HFFc6 (cell line): ENCODE measurements around the gene JMJD7. TPM values are rescaled to one million over a fixed set of nuclear protein-coding genes. Genes with fewer than 3 reads are reported as not detected.
"Not testable (repeated sequence)": the region's sequence is repeated elsewhere in the genome, so short reads cannot be mapped to it uniquely, and the experiment has no call there.

ENCODE experiments used
- DNase-seq: peaks from one replicate; pipeline ENCODE4 v3.0.0-alpha.2; 2018
- H3K27ac Mint-ChIP-seq: 2 replicates; pipeline ENCODE4 v1.8.0; 2020; ENCODE audit warnings: mild to moderate bottlenecking, mixed read lengths
- H3K27me3 Mint-ChIP-seq: 2 replicates; pipeline ENCODE4 v1.8.0; 2021; ENCODE audit warnings: mild to moderate bottlenecking, moderate library complexity, mixed read lengths; ENCODE audit not compliant: insufficient read depth
- H3K36me3 Mint-ChIP-seq: 2 replicates; pipeline ENCODE4 v1.8.0; 2021; ENCODE audit warnings: low read depth, mixed read lengths
- H3K4me1 Mint-ChIP-seq: 2 replicates; pipeline ENCODE4 v1.8.0; 2020; ENCODE audit warnings: low read depth, mixed read lengths
- H3K4me3 Mint-ChIP-seq: 2 replicates; pipeline ENCODE4 v1.8.0; 2020; ENCODE audit warnings: mild to moderate bottlenecking, moderate library complexity, mixed read lengths
- H3K9me3 Mint-ChIP-seq: 2 replicates; pipeline ENCODE4 v1.8.0; 2020; ENCODE audit warnings: mild to moderate bottlenecking, mixed read lengths
- total RNA-seq, 6 experiments: library from RNA; stranded (reverse); fragmentation: NEBNext Ultra II Directional; extraction: Animal tissue kit (Norgen Biotek cat#: 25700); gene quantifications; 2 replicates in 1 of 6; 3 replicates in 5 of 6; pipeline ENCODE4 v1.2.3, GENCODE V29; 2021
- TF ChIP-seq, protein P1 (sequence below): fragments of 200-600 bp; sonication (generic); IDR thresholded peaks from 2 replicates; pipeline ENCODE4 v1.5.0; 2021; ENCODE audit warnings: antibody characterized with exemption, mild to moderate bottlenecking

Gene JMJD7
- total RNA-seq, 6 experiments from 2014 or later, result 4.9 to 11.0 (median 8.2) TPM

DNA sequence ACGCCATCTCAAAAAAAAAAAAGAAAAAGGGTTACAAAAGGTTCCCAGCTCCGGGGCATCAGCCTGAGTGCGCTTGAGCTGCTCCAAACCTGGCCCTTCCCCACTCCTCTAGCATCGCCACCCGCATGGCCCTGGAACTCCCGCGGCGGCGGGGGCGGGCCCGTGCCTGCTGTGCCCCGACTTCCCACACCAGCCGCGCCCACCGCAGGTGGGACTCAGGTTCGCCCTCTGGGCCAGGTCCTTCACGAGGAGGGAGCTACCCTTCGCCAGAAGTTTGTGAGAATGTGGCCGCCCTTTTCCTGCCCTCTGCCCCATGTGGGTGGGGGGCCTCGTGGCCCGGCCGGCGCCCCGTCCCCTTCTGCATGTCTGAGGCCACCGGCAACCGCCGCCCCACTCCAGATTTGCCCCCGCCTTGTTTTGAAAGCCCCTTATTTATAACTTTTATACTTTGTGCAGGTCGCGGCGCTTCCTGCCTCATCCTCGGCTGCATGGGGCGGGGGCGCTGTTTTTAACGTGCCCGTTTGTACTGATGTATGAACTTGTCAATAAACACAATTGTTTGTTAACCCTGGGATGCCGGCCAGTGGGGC, 507 bp upstream of the JMJD7 start:
- no peak for DNase-seq
- peak overlapping the region; percentile 91 for H3K4me3 Mint-ChIP-seq
- TF ChIP-seq, protein P1, sequence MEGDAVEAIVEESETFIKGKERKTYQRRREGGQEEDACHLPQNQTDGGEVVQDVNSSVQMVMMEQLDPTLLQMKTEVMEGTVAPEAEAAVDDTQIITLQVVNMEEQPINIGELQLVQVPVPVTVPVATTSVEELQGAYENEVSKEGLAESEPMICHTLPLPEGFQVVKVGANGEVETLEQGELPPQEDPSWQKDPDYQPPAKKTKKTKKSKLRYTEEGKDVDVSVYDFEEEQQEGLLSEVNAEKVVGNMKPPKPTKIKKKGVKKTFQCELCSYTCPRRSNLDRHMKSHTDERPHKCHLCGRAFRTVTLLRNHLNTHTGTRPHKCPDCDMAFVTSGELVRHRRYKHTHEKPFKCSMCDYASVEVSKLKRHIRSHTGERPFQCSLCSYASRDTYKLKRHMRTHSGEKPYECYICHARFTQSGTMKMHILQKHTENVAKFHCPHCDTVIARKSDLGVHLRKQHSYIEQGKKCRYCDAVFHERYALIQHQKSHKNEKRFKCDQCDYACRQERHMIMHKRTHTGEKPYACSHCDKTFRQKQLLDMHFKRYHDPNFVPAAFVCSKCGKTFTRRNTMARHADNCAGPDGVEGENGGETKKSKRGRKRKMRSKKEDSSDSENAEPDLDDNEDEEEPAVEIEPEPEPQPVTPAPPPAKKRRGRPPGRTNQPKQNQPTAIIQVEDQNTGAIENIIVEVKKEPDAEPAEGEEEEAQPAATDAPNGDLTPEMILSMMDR, result peak; percentile 37
- peaks cover 5% of the 10 kb centered on the region; the same call in 1 of the 2 replicates for H3K36me3 Mint-ChIP-seq
- H3K9me3 Mint-ChIP-seq, result no peaks in the 10 kb centered on the region
- peaks cover 6% of the 10 kb centered on the region for H3K27me3 Mint-ChIP-seq
- H3K4me1 Mint-ChIP-seq, result peaks cover 15% of the 10 kb centered on the region
- peak overlapping the region; percentile 66 for H3K27ac Mint-ChIP-seq

DNA sequence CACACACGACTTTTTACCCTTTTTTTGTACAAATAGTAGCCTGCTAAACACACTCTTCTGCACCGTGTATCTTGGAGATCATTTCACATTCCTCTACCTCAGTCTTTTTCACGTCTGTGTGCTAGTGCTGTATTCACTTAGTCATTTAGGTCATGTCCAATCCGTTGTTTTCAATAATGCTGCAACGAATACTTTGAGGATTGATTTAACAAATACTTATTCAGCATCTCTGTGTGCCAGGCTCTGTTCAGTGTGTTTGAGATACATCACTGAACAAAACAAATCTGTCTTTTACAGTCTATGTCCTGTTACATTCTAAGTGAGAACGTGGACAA, 882 bp downstream of the JMJD7 start:
- TF ChIP-seq, protein P1, result no peak
- DNase-seq, result no peak
- H3K27ac Mint-ChIP-seq, result peak overlapping the region; percentile 72
- no peaks in the 10 kb centered on the region for H3K9me3 Mint-ChIP-seq
- no peaks in the 10 kb centered on the region for H3K36me3 Mint-ChIP-seq
- peak overlapping the region; percentile 91 for H3K4me3 Mint-ChIP-seq
- peaks cover 6% of the 10 kb centered on the region for H3K27me3 Mint-ChIP-seq
- H3K4me1 Mint-ChIP-seq, result peaks cover 15% of the 10 kb centered on the region

DNA sequence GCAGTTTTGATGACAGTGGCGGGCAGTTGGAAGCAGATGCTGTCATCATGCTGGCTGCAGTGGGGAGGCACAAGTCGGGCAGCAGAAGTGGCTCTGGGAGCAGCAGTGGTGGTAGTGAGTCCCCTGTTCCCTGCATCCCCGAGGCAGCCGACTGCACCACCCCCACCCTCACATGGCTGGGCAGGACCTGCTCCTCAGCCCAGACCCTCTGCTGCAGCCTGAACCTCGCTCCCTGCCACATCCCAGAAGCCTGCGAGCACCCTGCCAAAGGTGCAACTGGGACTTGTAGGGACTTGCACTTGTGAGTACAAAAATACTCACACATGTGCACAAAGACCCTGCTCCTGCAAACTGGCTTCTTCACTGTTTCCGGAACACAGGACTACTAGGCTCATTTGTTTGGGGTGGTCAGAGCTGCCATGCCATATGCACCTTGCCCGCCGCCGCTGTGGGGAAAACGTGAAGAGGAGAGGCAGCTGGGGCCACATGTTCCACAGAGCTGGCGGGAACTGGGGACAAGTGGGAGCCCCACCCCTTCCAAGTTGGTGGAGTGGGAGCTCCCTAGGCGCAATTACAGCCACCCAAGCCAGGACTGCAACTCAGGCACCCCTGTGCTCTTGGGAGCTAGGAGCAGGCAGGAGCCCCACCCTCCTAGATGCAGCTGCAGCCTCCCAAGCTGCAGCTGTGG, 2.2 kb downstream of the JMJD7 start:
- no peaks in the 10 kb centered on the region for H3K9me3 Mint-ChIP-seq
- H3K4me1 Mint-ChIP-seq, result peaks cover 15% of the 10 kb centered on the region
- DNase-seq, result no peak
- TF ChIP-seq, protein P1, result no peak
- H3K27me3 Mint-ChIP-seq, result peaks cover 6% of the 10 kb centered on the region
- no peak overlapping the region for H3K4me3 Mint-ChIP-seq
- no peak overlapping the region for H3K27ac Mint-ChIP-seq
- H3K36me3 Mint-ChIP-seq, result no peaks in the 10 kb centered on the region

DNA sequence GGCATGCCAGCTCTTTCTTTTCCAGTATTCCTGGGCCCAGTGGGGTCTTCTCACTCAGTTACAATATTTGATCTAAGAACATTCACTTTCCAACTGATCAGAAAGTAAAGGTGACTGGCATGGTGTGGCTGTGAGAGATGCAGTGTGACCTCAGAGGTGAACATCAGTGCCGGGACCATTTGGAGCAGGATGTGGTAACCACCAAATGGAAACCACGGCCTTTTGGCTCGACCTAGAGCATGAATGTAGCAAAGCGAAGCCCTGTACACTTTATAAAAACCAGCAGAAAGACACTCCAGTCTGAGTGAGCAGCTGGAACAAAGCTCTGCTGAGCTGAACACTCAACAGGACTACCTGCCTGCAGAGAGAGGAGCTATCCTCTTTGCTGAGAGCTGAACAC, 3.4 kb downstream of the JMJD7 start:
- DNase-seq, H3K27ac Mint-ChIP-seq, H3K4me3 Mint-ChIP-seq, H3K9me3 Mint-ChIP-seq, H3K36me3 Mint-ChIP-seq, H3K27me3 Mint-ChIP-seq: not testable (repeated sequence)
- H3K4me1 Mint-ChIP-seq, result peaks cover 15% of the 10 kb centered on the region

DNA sequence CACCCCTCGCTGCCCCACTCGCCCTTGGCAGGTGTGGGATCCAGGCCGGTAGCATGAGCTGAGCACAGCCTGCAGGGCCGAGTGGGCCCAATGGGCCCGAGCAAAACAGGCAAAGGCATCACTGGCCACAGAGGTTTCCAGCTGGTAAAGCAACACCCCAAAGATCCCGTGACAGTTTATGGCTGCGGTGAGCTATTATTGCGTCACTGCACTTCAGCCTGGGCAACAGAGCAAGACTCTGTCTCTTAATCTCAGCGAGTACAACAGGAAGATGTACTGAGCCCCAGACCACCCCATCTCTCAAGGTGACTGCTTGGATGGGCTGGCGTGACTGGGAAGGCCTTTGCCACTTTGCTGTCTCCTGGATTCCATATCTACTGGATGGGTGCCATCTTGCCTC, 4.3 kb downstream of the JMJD7 start:
- H3K4me1 Mint-ChIP-seq, result peaks cover 15% of the 10 kb centered on the region
- no peaks in the 10 kb centered on the region for H3K9me3 Mint-ChIP-seq
- H3K4me3 Mint-ChIP-seq, result no peak overlapping the region
- 0 out of 2 replicates have a peak, but pooled peaks cover 2% of the 10 kb centered on the region for H3K36me3 Mint-ChIP-seq
- peaks cover 6% of the 10 kb centered on the region for H3K27me3 Mint-ChIP-seq
- no peak overlapping the region for H3K27ac Mint-ChIP-seq
- TF ChIP-seq, protein P1, result no peak
- DNase-seq, result no peak

DNA sequence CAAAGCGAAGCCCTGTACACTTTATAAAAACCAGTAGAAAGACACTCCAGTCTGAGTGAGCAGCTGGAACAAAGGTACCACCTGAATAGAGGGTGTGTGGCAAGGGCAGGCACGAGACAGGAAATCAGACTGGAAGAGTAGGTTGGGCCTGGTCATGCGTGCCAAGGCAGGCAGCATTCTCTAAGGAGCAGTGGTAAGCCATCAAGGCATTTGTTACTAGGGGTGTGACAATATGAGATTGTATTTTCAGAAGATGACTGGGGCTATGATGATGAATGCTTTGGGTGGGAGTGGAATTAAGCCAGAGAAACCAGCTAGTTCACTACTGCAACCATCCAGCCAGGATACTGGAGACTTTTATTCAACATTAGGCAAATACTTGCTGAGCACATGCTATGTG, 5.0 kb downstream of the JMJD7 start:
- no peak for DNase-seq
- TF ChIP-seq, protein P1, result no peak
- Mint-ChIP-seq H3K27ac (no peak overlapping the region), H3K36me3 (0 out of 2 replicates have a peak, but pooled peaks cover 4% of the 10 kb centered on the region), H3K4me3 (no peak overlapping the region), H3K4me1 (peaks cover 10% of the 10 kb centered on the region), H3K9me3 (no peaks in the 10 kb centered on the region), H3K27me3 (peaks cover 2% of the 10 kb centered on the region)
